Mesodermal cell (in vitro differentiated cells): ENCODE data around the gene TMBIM6.
"Not testable (repeated sequence)": the region's sequence is repeated elsewhere in the genome, so short reads cannot be mapped to it uniquely, and the experiment has no call there.

Source experiments
- H3K27ac ChIP-seq: 2 replicates; pipeline ENCODE4 v1.7.0; 2013; ENCODE audit warnings: mild to moderate bottlenecking, low read depth, low read length, moderate library complexity; ENCODE audit not compliant: severe bottlenecking
- H3K36me3 ChIP-seq: 2 replicates; pipeline ENCODE4 v1.7.1; 2013; ENCODE audit warnings: mild to moderate bottlenecking, low read length, moderate library complexity; ENCODE audit not compliant: control insufficient read depth, insufficient read depth
- H3K4me1 ChIP-seq: one replicate; pipeline ENCODE4 v1.7.1; 2013; ENCODE audit warnings: mild to moderate bottlenecking, low read length; ENCODE audit not compliant: insufficient read depth, control insufficient read depth, poor library complexity, severe bottlenecking
- H3K4me3 ChIP-seq: 2 replicates; pipeline ENCODE4 v1.7.0; 2013; ENCODE audit warnings: low read length, control low read depth, mild to moderate bottlenecking; ENCODE audit not compliant: insufficient read depth, poor library complexity, severe bottlenecking; ENCODE audit errors: extremely low read depth
- H3K9me3 ChIP-seq: 2 replicates; pipeline ENCODE4 v1.7.1; 2013; ENCODE audit warnings: mild to moderate bottlenecking, low read length, moderate library complexity; ENCODE audit not compliant: control insufficient read depth
- WGBS, 2 experiments: methylation state at CpG; one replicate each; pipeline ENCODE4 v1.1.5; 2013; ENCODE audit warnings: missing lambda C conversion rate in 2 of 2; ENCODE audit not compliant: insufficient coverage in 2 of 2; 5-methylcytosine and 5-hydroxymethylcytosine counted together

TMBIM6 gene

DNA sequence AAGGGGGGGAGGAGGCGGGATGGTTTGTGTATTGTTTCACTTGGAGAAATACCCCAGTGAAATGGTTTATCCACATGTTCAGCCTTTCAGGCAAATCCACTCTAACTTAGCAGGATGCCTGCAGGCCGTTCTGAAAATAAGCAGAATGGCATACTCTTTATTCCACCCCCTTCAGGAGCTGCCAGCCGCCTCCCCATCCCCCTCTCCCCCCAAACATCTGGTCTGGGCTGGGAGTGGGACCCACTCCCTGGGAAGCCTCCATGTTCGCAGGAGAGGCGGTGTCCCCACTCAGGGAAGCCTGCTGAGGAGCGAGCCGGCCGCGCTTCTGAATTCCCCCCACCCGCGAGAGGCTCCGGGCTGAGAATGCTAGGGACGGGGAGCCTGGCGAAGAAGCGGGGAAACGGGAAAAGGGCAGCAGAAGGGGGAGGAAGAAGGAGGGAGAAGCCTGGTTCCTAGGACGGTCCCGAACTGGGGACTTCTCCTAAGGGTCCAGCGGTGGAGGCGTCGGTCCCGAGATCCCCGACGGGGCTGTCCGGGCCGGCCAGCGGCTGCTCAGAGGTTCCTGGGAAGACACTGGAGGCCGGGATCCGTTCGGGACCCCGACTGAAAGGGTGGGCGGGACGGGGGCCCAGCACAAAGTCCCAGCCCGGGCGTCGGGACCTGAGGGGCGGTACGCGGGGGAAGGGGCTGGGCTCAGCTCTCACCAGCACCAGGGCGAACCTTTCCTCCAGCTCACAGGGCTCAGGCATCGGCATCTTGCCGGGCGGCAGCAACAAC is 34.8 kb upstream of the TMBIM6 start:
- peak overlapping the region; percentile 79 for H3K4me3 ChIP-seq
- WGBS, 2 experiments, result 0% methylated on average over 13 to 36 of the region's 43 CpGs
- H3K4me1 ChIP-seq, result peaks cover 36% of the 10 kb centered on the region

DNA sequence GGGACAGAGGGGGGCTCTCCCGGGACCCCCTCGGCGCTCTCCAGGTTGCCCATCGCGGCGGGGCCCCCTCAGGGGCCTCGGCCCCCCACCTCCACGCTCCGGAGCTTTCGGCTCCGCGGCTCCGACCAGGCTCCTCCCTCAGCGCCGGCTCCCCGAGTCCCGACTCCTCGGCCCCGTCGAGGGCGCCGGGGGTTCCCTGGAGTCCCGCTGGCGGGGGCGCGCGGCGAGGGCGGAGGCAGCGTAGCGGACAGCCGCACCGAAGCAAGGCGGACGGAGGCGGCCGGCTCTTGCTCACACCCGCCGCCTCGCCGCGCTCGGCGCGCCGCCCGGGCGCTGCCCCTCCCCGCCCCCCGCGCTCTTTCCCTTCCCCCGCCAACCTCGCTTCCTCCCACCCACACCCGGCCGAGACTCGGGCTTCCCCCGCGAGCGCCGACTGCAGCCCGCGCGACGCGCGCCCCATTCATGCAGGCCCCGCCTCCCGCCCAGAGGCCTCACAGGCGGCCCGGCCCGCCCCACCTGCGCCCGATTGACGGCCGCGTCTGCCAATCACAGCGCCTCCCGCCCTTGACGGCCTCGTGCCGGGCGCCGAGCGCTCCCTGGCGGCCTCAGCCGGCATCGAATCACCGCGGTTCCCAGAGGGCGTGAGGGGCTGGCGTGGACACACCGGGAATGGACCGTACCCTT is 34.1 kb upstream of the TMBIM6 start, which contains the start of gene FMNL3:
Gene FMNL3, minus strand, starts transcription at position 278 of the 684 bp plus-strand sequence. Its CDS starts 225 bp downstream, at position 53.
- 0 to 1% methylated on average over 49 to 51 of the region's 93 CpGs for WGBS, 2 experiments
- H3K9me3 ChIP-seq, result no peaks in the 10 kb centered on the region

More for the DNA sequence above, 34.8 kb upstream of the TMBIM6 start:
- Histone ChIP-seq H3K9me3 (no peaks in the 10 kb centered on the region), H3K27ac (peak overlapping the region; percentile 83), H3K36me3 (peaks cover 16% of the 10 kb centered on the region)

DNA sequence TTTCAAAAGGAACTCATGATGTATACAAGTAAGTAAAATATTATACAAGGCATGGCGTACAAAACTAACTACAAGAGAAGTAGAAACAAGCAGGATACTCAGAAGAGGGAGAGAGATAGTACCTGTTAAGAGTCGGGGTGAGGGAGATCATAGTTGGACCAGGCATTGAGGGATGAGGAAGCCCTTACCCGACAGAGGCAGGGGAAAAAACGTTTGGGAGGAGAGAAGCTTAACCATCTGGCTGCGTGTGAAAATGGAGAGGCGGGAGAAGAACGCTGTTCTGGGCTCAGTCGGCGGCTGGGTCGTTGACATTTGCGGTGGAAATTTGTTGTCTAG is 33.6 kb upstream of the TMBIM6 start:
- H3K4me3 ChIP-seq, result no peak overlapping the region
- WGBS, 2 experiments, result 63 to 71% methylated on average over 4 to 10 of the region's 11 CpGs
- peaks cover 25% of the 10 kb centered on the region for H3K4me1 ChIP-seq
- H3K36me3 ChIP-seq, result peaks cover 14% of the 10 kb centered on the region
- H3K9me3 ChIP-seq, result no peaks in the 10 kb centered on the region
- no peak overlapping the region for H3K27ac ChIP-seq

More for the DNA sequence above, 34.1 kb upstream of the TMBIM6 start, which contains the start of gene FMNL3:
- Histone ChIP-seq H3K27ac (peak within 1 kb of the TSS; percentile 83), H3K36me3 (peaks cover 14% of the 10 kb centered on the region), H3K4me3 (peak within 1 kb of the TSS; percentile 79), H3K4me1 (peaks cover 30% of the 10 kb centered on the region)

DNA sequence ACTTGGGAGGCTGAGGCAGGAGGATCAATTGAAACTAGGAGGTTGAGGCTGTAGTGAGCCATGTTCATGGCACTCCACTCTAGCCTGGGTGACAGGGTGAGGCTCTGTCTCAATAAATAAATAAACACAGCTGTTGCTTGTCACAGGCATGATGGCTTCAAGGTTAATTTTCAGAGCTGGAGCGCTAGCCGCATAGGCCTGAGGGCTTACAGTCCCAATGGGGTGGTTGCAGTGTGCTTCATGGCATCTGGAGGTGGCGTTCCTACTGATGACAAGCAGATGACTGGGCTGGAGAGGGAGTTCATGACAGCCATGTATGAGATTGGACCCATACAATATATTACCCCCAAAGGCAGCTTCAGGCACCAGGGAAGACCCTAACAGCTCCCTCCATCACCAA is 32.5 kb upstream of the TMBIM6 start:
- no peak overlapping the region for H3K4me3 ChIP-seq
- no peaks in the 10 kb centered on the region for H3K9me3 ChIP-seq
- H3K36me3 ChIP-seq, result peaks cover 6% of the 10 kb centered on the region
- peaks cover 14% of the 10 kb centered on the region for H3K4me1 ChIP-seq
- WGBS, 2 experiments, result 80 to 100% methylated on average over 2 of the region's 3 CpGs
- no peak overlapping the region for H3K27ac ChIP-seq

DNA sequence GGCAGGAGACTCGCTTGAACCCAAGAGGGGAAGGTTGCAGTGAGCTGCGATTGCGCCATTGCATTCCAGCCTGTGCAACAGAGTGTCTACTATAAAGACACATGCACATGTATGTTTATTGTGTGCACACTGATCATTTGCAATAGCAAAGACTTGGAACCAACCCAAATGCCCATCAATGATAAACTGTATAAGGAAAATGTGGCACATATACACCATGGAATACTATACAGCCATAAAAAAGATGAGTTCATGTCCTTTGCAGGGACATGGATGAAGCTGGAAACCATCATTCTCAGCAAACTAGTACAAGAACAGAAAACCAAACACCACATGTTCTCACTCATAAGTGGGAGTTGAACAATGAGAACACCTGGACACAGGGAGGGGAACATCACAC is 27.4 kb upstream of the TMBIM6 start:
- not testable (repeated sequence) for H3K4me3 ChIP-seq, H3K27ac ChIP-seq, H3K9me3 ChIP-seq, H3K4me1 ChIP-seq, H3K36me3 ChIP-seq
- WGBS, 2 experiments, result 90 to 91% methylated on average over 1 to 3 of the region's 3 CpGs

DNA sequence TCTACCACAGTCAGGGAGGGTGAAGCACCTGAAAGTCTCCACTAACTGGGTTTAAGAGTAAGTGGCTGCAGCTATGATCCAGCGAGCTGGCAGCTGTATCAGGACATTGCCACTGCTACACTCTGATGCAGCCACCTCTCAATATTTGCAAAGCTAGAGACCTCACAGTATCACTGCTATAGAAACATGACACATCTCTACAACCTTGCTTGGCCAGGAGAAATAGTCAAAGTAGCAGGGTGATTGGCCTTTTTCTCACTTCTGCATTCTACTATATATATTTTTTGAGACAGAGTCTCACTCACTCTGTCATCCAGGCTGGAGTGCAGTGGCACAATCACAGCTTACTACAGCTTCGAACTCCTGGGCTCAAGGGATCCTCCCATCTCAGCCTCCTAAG is 24.8 kb upstream of the TMBIM6 start:
- H3K27ac ChIP-seq, result no peak overlapping the region
- 86% methylated on average over 2 of the region's 2 CpGs; no CpG with 5 or more reads in 1 of the 2 experiments for WGBS, 2 experiments
- no peaks in the 10 kb centered on the region for H3K4me1 ChIP-seq
- H3K4me3 ChIP-seq, result no peak overlapping the region
- no peaks in the 10 kb centered on the region for H3K36me3 ChIP-seq
- no peaks in the 10 kb centered on the region for H3K9me3 ChIP-seq

DNA sequence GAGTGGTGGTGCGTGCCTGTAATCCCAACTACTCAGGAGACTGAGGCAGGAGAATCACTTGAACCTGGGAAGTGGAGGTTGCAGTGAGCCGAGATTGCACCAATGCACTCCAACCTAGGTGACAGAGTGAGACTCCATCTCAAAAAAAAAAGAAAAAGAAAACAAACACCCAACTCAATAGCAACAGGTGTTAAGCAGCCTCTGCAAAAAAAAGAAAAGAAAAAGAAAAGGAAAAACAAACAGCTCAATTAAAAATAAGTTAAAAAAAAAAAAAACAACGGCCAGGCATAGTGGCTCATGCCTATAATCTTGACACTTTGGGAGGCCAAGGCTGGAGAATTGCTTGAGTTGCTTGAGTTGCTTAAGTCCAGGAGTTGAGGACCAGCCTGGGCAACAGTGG is 23.6 kb upstream of the TMBIM6 start:
- WGBS, 2 experiments, result 100% methylated on average over 1 of the region's 3 CpGs; no CpG with 5 or more reads in 1 of the 2 experiments
- not testable (repeated sequence) for H3K4me1 ChIP-seq, H3K9me3 ChIP-seq, H3K36me3 ChIP-seq, H3K27ac ChIP-seq, H3K4me3 ChIP-seq

DNA sequence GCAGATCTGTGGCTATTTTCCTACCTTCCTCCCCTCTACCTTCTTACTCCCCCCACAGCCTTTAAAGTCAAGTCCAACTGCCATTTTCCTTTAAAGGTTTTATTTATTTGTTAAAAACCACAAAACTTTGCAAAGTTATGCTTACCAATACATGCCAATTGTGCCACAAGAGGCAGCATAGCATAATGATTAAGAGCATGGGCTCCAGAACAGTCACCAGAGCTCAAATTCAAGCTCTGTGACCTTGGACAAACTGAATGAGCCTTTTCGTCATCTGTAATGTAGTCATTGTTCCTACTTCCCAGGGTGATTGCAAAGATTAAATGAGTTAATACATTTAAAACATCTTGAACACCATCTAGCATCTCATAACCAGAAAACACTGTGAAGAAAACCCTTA is 21.1 kb upstream of the TMBIM6 start:
- H3K36me3 ChIP-seq, result no peaks in the 10 kb centered on the region
- no CpG with 5 or more reads among the region's 1 CpG for WGBS, 2 experiments

DNA sequence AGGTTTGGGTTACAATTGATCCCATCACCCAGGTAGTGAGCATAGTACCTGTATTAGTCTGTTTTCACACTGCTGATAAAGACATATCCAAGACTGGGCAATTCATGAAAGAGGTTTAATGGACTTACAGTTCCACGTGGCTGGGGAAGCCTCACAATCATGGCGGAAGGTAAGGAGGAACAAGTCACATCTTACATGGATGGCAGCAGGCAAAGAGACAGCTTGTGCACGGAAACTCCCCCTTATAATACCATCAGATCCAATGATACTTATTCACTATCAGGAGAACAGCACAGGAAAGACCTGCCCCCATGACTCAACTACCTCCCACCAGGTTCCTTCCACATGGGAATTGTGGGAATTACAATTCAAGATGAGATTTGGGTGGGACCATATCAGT is 20.0 kb upstream of the TMBIM6 start:
- WGBS, 2 experiments, result 90 to 100% methylated on average over 2 to 3 of the region's 3 CpGs
- not testable (repeated sequence) for H3K36me3 ChIP-seq, H3K9me3 ChIP-seq, H3K27ac ChIP-seq, H3K4me1 ChIP-seq, H3K4me3 ChIP-seq

More for the DNA sequence above, 21.1 kb upstream of the TMBIM6 start:
- Histone ChIP-seq H3K27ac (no peak overlapping the region), H3K4me1 (no peaks in the 10 kb centered on the region), H3K4me3 (no peak overlapping the region), H3K9me3 (no peaks in the 10 kb centered on the region)

DNA sequence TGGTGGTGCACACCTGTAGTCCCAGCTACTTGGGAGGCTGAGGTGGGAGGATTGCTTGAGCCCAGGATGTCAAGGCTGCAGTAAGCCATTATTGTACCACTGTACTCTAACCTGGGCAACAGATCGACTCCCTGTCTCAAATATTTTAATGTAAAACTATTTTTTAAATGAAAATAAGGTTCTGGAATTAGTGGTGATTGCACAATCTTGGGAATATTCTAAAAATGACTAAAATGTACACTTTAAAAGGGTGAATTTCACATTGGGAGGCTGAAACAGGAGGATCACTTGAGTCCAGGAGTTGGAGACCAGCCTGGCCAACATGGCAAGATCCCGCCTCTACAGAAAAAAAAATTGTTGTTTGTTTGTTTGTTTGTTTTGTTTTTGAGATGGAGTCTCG is 12.9 kb upstream of the TMBIM6 start:
- Histone ChIP-seq H3K36me3 (no peaks in the 10 kb centered on the region), H3K4me1 (no peaks in the 10 kb centered on the region), H3K27ac (no peak overlapping the region), H3K4me3 (no peak overlapping the region), H3K9me3 (no peaks in the 10 kb centered on the region)
- 82 to 83% methylated on average over 2 of the region's 3 CpGs for WGBS, 2 experiments

DNA sequence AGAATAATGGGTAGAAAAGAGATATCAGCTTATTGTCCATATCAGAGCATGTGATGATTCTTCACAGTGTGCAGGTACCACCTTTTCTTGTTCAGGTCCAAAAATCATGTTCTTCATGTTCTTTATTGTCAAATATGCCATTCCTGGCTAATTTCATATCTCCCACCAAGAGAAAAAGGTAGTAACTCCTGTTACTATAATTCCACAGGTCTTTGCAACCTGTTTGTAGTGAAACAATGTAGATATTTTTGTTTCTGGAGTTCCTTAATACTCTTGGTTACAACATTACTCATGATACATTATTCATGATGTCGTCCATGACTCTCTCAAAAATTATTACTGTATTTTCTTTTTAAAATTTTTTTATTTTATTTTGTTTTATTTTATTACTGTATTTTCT is 11.3 kb upstream of the TMBIM6 start:
- H3K27ac ChIP-seq, result no peak overlapping the region
- no CpG with 5 or more reads among the region's 1 CpG for WGBS, 2 experiments
- no peaks in the 10 kb centered on the region for H3K36me3 ChIP-seq
- no peaks in the 10 kb centered on the region for H3K4me1 ChIP-seq
- no peak overlapping the region for H3K4me3 ChIP-seq
- H3K9me3 ChIP-seq, result no peaks in the 10 kb centered on the region
